AG09319 (cell line): ENCODE results near the gene KRT84.
A peak's percentile ranks its signal among the peaks of the same experiment; 100 is the strongest.

ENCODE experiments used
- DNase-seq: peaks from one replicate; pipeline ENCODE4 v3.0.0-alpha.2; 2010; ENCODE audit warnings: low read depth; ENCODE audit errors: extremely low read depth
- CTCF ChIP-seq: IDR thresholded peaks from 2 replicates; pipeline ENCODE4 v1.5.1; 2011; ENCODE audit warnings: low read depth, mild to moderate bottlenecking, inconsistent platforms, low read length, moderate library complexity

KRT84 gene

GRCh38 chr12:52371716-52372115, 13.7 kb downstream of the KRT84 start:
- TF ChIP-seq CTCF, result no peak
- no peak for DNase-seq

GRCh38 chr12:52370926-52371608, 14.4 kb downstream of the KRT84 start:
- TF ChIP-seq CTCF, result no peak
- DNase-seq, result peak; percentile 68

- TF ChIP-seq CTCF, result no peak
- no peak for DNase-seq
Measured at GRCh38 chr12:52369809-52370208, 15.6 kb downstream of the KRT84 start.

- DNase-seq, result no peak
Measured at GRCh38 chr12:52369211-52369610, 16.2 kb downstream of the KRT84 start.

GRCh38 chr12:52368508-52368907, 16.9 kb downstream of the KRT84 start:
- TF ChIP-seq CTCF, result no peak
- DNase-seq, result no peak

More at GRCh38 chr12:52369211-52369610, 16.2 kb downstream of the KRT84 start:
- no peak for TF ChIP-seq CTCF

GRCh38 chr12:52367876-52368275, 17.6 kb downstream of the KRT84 start:
- no peak for TF ChIP-seq CTCF
- DNase-seq, result no peak

- no peak for DNase-seq
- no peak for TF ChIP-seq CTCF
Measured at GRCh38 chr12:52366738-52367485, 18.5 kb downstream of the KRT84 start, which contains the start of gene KRT85. Gene KRT85, minus strand, starts transcription at chr12:52367481. Its CDS starts 76 bp downstream, at chr12:52367405.
